GM12873 (cell line): Measurements from ENCODE around the gene KRTAP5-7.
"Not testable (repeated sequence)": the region's sequence is repeated elsewhere in the genome, so short reads cannot be mapped to it uniquely, and the experiment has no call there.

Source experiments
- CTCF ChIP-seq: IDR thresholded peaks from 2 replicates; pipeline ENCODE4 v1.5.1; 2012; ENCODE audit warnings: low read depth, mild to moderate bottlenecking, moderate library complexity, low read length, control low read depth; ENCODE audit not compliant: insufficient read depth; ENCODE audit errors: missing control alignments

KRTAP5-7 gene

GRCh38 chr11:71527576-71528210 lies 626 bp downstream of the KRTAP5-7 start:
- TF ChIP-seq CTCF: no peak

DNA sequence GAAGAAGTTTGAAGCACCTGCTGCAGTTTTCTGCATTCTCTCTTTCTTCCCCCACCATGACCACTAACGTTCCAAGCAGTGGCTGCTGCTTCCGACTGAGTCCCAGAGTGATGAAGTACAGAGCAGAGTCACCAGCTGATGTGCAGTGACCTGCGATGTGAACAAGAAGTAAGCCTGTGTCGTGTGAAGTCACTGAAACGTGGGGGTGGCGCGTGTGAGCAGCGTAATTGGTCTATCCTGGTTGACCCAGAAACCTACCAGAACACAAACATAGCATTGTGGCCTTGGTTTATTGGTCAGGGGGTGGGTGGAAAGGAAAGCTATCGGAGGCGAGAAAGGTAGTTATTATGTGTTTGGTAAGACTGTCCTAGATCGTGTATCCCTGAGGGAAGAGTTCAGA lies 3.5 kb downstream of the KRTAP5-7 start:
- TF ChIP-seq CTCF: no peak

DNA sequence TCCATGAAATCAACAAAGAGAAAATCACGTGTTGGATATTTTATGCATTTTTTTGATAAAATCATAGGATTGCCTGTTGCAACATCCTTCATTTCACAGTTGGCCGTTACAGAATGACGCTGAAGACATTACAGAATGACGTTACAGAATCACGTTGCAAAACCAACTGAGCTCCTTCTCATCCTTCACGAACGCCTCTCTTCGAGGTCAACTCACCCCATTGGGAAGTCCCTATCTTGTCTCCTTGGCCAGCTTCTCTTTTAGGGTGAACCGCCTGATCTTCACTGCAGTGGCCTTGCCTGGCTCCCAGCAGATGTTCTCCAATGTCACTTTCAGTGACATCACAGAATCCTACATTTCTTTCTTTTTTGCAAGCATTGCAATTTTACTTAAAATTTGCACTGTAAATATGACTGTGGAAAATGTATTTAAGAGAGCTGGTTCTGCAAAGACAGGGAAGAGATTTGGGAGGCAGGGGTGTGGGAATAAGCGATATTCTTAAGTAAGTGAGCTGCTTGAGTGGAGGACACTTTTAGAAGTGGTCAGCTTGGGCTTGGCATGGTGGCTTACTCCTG lies 5.1 kb downstream of the KRTAP5-7 start:
- TF ChIP-seq CTCF: no peak

GRCh38 chr11:71535825-71536224 lies 8.8 kb downstream of the KRTAP5-7 start:
- TF ChIP-seq CTCF: no peak

DNA sequence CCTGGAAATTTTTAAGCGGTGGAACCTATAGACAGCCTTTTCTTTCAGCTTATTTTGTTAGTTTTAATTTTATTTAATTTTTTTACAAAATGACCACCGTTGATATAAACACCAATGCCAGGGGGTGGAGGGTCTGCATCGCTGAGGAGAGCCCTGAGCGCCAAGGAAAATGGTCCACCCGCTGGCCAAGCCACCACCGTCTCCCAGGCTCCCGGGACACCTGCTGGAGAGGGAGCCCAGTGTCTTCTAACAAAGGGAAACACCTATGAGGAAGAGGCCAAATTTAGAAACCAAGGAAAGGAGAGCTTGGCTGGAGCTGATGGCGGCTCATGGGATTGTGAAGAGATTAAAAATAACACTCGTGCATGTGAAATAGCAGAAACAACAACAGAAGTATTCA lies 10.5 kb downstream of the KRTAP5-7 start:
- TF ChIP-seq CTCF: no peak

GRCh38 chr11:71537977-71538665 lies 11.1 kb downstream of the KRTAP5-7 start, which contains the start of gene KRTAP5-8:
Gene KRTAP5-8, plus strand, starts transcription at chr11:71538025. Its CDS starts 31 bp downstream, at chr11:71538056.
- TF ChIP-seq CTCF: not testable (repeated sequence)

DNA sequence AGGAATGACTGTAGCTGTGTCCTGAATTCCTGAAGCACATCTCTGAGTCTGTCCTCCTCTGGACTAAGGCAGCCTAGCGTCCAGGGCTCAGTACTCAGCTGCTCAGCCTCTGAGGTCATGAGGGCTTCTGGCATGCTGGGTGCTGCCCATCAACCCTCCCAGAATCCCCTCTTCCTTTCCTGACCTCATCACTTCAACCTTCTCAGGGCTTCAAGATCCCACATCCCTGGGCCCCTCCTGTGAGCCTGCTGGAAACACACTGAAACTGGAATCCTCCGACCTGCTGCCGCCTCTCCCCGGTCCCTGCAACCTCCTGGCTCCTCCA lies 11.6 kb downstream of the KRTAP5-7 start:
- no peak for TF ChIP-seq CTCF
